GM12801 (cell line): ENCODE results near the gene ERG28.

ENCODE experiments used
- CTCF ChIP-seq: IDR thresholded peaks from one replicate; pipeline ENCODE4 v1.5.1; 2011; ENCODE audit warnings: control low read depth; ENCODE audit not compliant: insufficient read length; ENCODE audit errors: extremely low read depth

The ERG28 gene

GRCh38 chr14:75634848-75635247 lies 25.8 kb downstream of the ERG28 start:
- TF ChIP-seq CTCF, result no peak

- TF ChIP-seq CTCF, result no peak
Observed at GRCh38 chr14:75631453-75631831, 29.2 kb downstream of the ERG28 start.

- no peak for TF ChIP-seq CTCF
Observed at GRCh38 chr14:75630695-75631452, 29.8 kb downstream of the ERG28 start.

- no peak for TF ChIP-seq CTCF
Observed at GRCh38 chr14:75628816-75629215, 31.9 kb downstream of the ERG28 start.

- no peak for TF ChIP-seq CTCF
Observed at GRCh38 chr14:75627406-75627805, 33.3 kb downstream of the ERG28 start.

GRCh38 chr14:75626863-75627262 lies 33.8 kb downstream of the ERG28 start:
- TF ChIP-seq CTCF, result no peak

- TF ChIP-seq CTCF, result no peak
Observed at GRCh38 chr14:75626396-75626795, 34.3 kb downstream of the ERG28 start.
